Heart right ventricle (tissue), 16 donors: ENCODE measurements around the gene BDH1. TPM values are rescaled to one million over a fixed set of nuclear protein-coding genes. Genes with fewer than 3 reads are reported as not detected.
"Not testable (repeated sequence)": the region's sequence is repeated elsewhere in the genome, so short reads cannot be mapped to it uniquely, and the experiment has no call there.

ENCODE experiments used
- ATAC-seq, 8 donors: fragments of 200-7000 bp; cut with Tn5 transposase; one replicate each; pipeline ENCODE4 v1.9.1; 2020; ENCODE audit warnings: mild to moderate bottlenecking in 8 of 8, moderate library complexity in 8 of 8, moderate number of reproducible peaks in 1 of 8
- DNase-seq, 2 donors: peaks; one replicate each; pipeline ENCODE4 v3.0.0-alpha.2; 2020
- H3K27ac ChIP-seq, 10 donors: fragments of 200-600 bp; sonication (generic) in 2 of 10; one replicate each; pipeline versions ENCODE4 v1.5.0 to v1.8.0; 2020 to 2022; ENCODE audit warnings: mild to moderate bottlenecking in 3 of 10
- H3K27me3 ChIP-seq, 7 donors: fragments of 200-600 bp; one replicate each; pipeline ENCODE4 v1.8.0; 2021 to 2022; ENCODE audit warnings: mild to moderate bottlenecking in 2 of 7
- H3K36me3 ChIP-seq, 9 donors: fragments of 200-600 bp; sonication (generic) in 1 of 9; one replicate each; pipeline versions ENCODE4 v1.5.0 to v1.8.0; 2020 to 2022; ENCODE audit warnings: mild to moderate bottlenecking in 2 of 9
- H3K4me1 ChIP-seq, 9 donors: fragments of 200-600 bp; sonication (generic) in 1 of 9; one replicate each; pipeline versions ENCODE4 v1.5.0 to v1.8.0; 2020 to 2022; ENCODE audit warnings: mild to moderate bottlenecking in 4 of 9
- H3K4me3 ChIP-seq, 10 donors: fragments of 200-600 bp; sonication (generic) in 2 of 10; one replicate each; pipeline versions ENCODE4 v1.5.0 to v1.8.0; 2020 to 2022; ENCODE audit warnings: mild to moderate bottlenecking in 7 of 10, moderate library complexity in 2 of 10
- H3K9me3 ChIP-seq, 11 donors: fragments of 200-600 bp in 10 of 11; sonication (generic) in 2 of 11; one replicate each; pipeline versions ENCODE4 v1.5.0 to v1.8.0; 2013 to 2022; ENCODE audit warnings: mild to moderate bottlenecking in 2 of 11, control low read depth in 1 of 11, moderate library complexity in 1 of 11
- CTCF ChIP-seq, 9 donors: fragments of 200-600 bp; sonication (generic) in 2 of 9; IDR thresholded peaks; one replicate each; pipeline versions ENCODE4 v1.5.0 to v1.8.0; 2021 to 2022; ENCODE audit warnings: antibody characterized with exemption in 9 of 9, mild to moderate bottlenecking in 5 of 9, moderate library complexity in 1 of 9
- WGBS, 2 donors: extraction: QIAGEN DNeasy Blood & Tissue Kit; methylation state at CpG; one replicate each; pipeline ENCODE4 v1.1.7; 2013; ENCODE audit warnings: inconsistent platforms in 1 of 2; 5-methylcytosine and 5-hydroxymethylcytosine counted together
- intact Hi-C, 10 donors: fragments of 100-400 bp; cut with DNase I; formaldehyde crosslinking; loops; one replicate each; pipeline versions ENCODE4 v1.11.1 to v1.14.2; 2022
- polyA plus RNA-seq, 2 donors: library from polyadenylated mRNA; stranded (reverse); fragments of 200-250 nt; gene quantifications; one replicate each; pipeline ENCODE4 v1.2.3, GENCODE V29; 2013
- total RNA-seq, 10 donors: library from RNA; stranded (reverse); fragmentation: NEBNext Ultra II Directional in 3 of 10; extraction: Animal tissue kit (Norgen Biotek cat#: 25700) in 3 of 10; gene quantifications; one replicate each; pipeline versions ENCODE4 v1.2.1 to v1.2.4, GENCODE V29; 2021 to 2023
- donor health status: Arrhythmogenic right ventricular cardiomyopathy.
- donor health status: ischemic (EF 13 %, LVEDD 7.1; RV severe dilation, severe dysfunction).
- donor health status: healthy with polysubstance abuse.
- donor health status: DM: no; HTN: yes; CAD: no.
- donor health status: DM: no; HTN: no; CAD: no.
- donor health status: ischemic (EF 25% LVEDD 6.9; RV normal size, moderate dysfunction).
- donor health status: ischemic (EF 25% LVEDD 5.7; RV mildly dilated, moderate dysfunction).
- donor health status: healthy.
- donor health status: DM: yes; HTN: yes; CAD: no.
- donor health status: Ischemic cardiomyopathy.
- donor health status: ischemic (EF 35%, LVEDD 5.7; RV mildly dilated, moderate dysfunction).
- donor health status: nonischemic (EF 11% LVEDD 7.7; RV severe dilation, severe dysfunction).
- donor health status: DM: yes; HTN: yes; CAD: no.
- donor health status: PGD.
- donor health status: ischemic (EF 29% LVEDD 5.4; RV normal size, mild dysfunction).
- donor health status: nonischemic (EF 23%, LVEDD 6.1; RV moderate dilation, normal function).

The BDH1 gene
- total and polyA plus RNA-seq, 12 donors, result 9.6 to 144 (median 78.0) TPM

- Histone ChIP-seq H3K27me3 (no peaks in the 10 kb centered on the region), H3K4me1 (peaks cover 0 to 13% (median 3%) of the 10 kb centered on the region in 9 donors), H3K4me3 (no peak overlapping the region), H3K27ac (no peak overlapping the region), H3K9me3 (no peaks in the 10 kb centered on the region), H3K36me3 (peaks cover 0 to 2% (median 0%) of the 10 kb centered on the region in 9 donors)
- 85 to 87% methylated on average over 6 of the region's 6 CpGs for WGBS, 2 donors
- DNase-seq (no peak), ATAC-seq (no peak)
- TF ChIP-seq CTCF (IDR thresholded peaks at IDR 0.05), result no peak
- intact Hi-C loops, result loop anchor here in 2 of 10 donors (10.0 kb wide), 2 partner anchors 294 to 534 kb away; no protein-coding TSS in a partner anchor
These were observed 36.8 kb downstream of the BDH1 start for GRCh38 chr3:197518881-197519421.

GRCh38 chr3:197517922-197518683 is 37.7 kb downstream of the BDH1 start:
- not testable (repeated sequence) for H3K36me3 ChIP-seq
- WGBS, 2 donors, result 64 to 77% methylated on average over 8 to 10 of the region's 10 CpGs
- intact Hi-C loops, result loop anchor here in 2 of 10 donors (10.0 kb wide), 2 partner anchors 293 to 533 kb away; no protein-coding TSS in a partner anchor

GRCh38 chr3:197516890-197517606 is 38.7 kb downstream of the BDH1 start:
- not testable (repeated sequence) for H3K27ac ChIP-seq, DNase-seq, H3K27me3 ChIP-seq, H3K4me3 ChIP-seq, H3K36me3 ChIP-seq, ATAC-seq, H3K9me3 ChIP-seq
- peaks cover 0 to 10% (median 1%) of the 10 kb centered on the region in 9 donors for H3K4me1 ChIP-seq
- intact Hi-C loops, result loop anchor here in 2 of 10 donors (10.0 kb wide), 2 partner anchors 292 to 532 kb away; no protein-coding TSS in a partner anchor
- WGBS, 2 donors, result 51 to 57% methylated on average over 12 of the region's 12 CpGs

More at GRCh38 chr3:197517922-197518683, 37.7 kb downstream of the BDH1 start:
- H3K27ac ChIP-seq, H3K9me3 ChIP-seq, H3K4me3 ChIP-seq, DNase-seq, ATAC-seq, H3K27me3 ChIP-seq: not testable (repeated sequence)
- H3K4me1 ChIP-seq, result peaks cover 0 to 13% (median 3%) of the 10 kb centered on the region in 9 donors

GRCh38 chr3:197516517-197516889 is 39.3 kb downstream of the BDH1 start:
- no peaks in the 10 kb centered on the region for H3K9me3 ChIP-seq
- intact Hi-C loops, result loop anchor here in 2 of 10 donors (10.0 kb wide), 2 partner anchors 292 to 532 kb away; no protein-coding TSS in a partner anchor
- 80 to 85% methylated on average over 6 of the region's 6 CpGs for WGBS, 2 donors
- no peaks in the 10 kb centered on the region for H3K27me3 ChIP-seq
- no peak overlapping the region for H3K4me3 ChIP-seq
- DNase-seq (no peak), ATAC-seq (no peak)
- peaks cover 0 to 10% (median 0%) of the 10 kb centered on the region in 9 donors for H3K36me3 ChIP-seq
- no peak overlapping the region for H3K27ac ChIP-seq
- no peak for TF ChIP-seq CTCF (IDR thresholded peaks at IDR 0.05)
- peaks cover 0 to 8% (median 0%) of the 10 kb centered on the region in 9 donors for H3K4me1 ChIP-seq

GRCh38 chr3:197514786-197515355 is 40.9 kb downstream of the BDH1 start:
- DNase-seq, result no peak
- H3K27ac ChIP-seq, result no peak overlapping the region
- no peaks in the 10 kb centered on the region for H3K9me3 ChIP-seq
- peaks cover 0 to 11% (median 0%) of the 10 kb centered on the region in 9 donors for H3K36me3 ChIP-seq
- ATAC-seq, result no peak
- intact Hi-C loops, result loop anchor here in 5 of 10 donors (5.0 to 10.0 kb wide), 3 partner anchors 258 to 530 kb away; no protein-coding TSS in a partner anchor
- TF ChIP-seq CTCF (IDR thresholded peaks at IDR 0.05), result no peak
- H3K4me3 ChIP-seq, result no peak overlapping the region
- 79 to 83% methylated on average over 10 of the region's 10 CpGs for WGBS, 2 donors
- H3K4me1 ChIP-seq, result peaks cover 0 to 12% (median 4%) of the 10 kb centered on the region in 9 donors
- no peaks in the 10 kb centered on the region for H3K27me3 ChIP-seq
